H1 (cell line): ENCODE data around the gene GP1BB. TPM values are rescaled to one million over a fixed set of nuclear protein-coding genes. Genes with fewer than 3 reads are reported as not detected.

ENCODE experiments used
- CTCF ChIA-PET: fragments of 300-600 bp; sonication (Branson Sonifier 250); formaldehyde crosslinking; loops from one replicate; lab custom pipeline; 2021; ENCODE audit not compliant: partially characterized antibody; lab: Charles Lee
- POLR2A ChIA-PET: fragments of 300-600 bp; sonication (Branson Sonifier 250); formaldehyde crosslinking; loops from one replicate; lab custom pipeline; 2021; ENCODE audit warnings: inconsistent platforms; ENCODE audit not compliant: partially characterized antibody; lab: Charles Lee
- DNase-seq, 2 experiments: peaks; one replicate each; pipeline versions ENCODE4 v3.0.0 to v3.0.0-alpha.2; 2010 to 2022; ENCODE audit warnings: low spot score in 2 of 2, low read depth in 1 of 2, mixed read lengths in 1 of 2
- FAIRE-seq: peaks from 2 replicates; lab custom pipeline; 2011; peaks lifted over from hg19 to GRCh38; lab: Jason Lieb, UNC
- H2AFZ ChIP-seq: 2 replicates; pipeline ENCODE4 v1.8.1; 2012; ENCODE audit warnings: low read length, inconsistent platforms
- H2AK5ac ChIP-seq: 2 replicates; pipeline ENCODE4 v1.6.1; 2013; ENCODE audit warnings: low read depth, low read length
- H2BK120ac ChIP-seq: replicated peaks from 2 replicates; pipeline ENCODE3; 2013; ENCODE audit warnings: low read depth, low read length, inconsistent platforms
- H2BK12ac ChIP-seq: 2 replicates; pipeline ENCODE4 v1.6.1; 2013; ENCODE audit warnings: low read depth, low read length
- H2BK15ac ChIP-seq: 2 replicates; pipeline ENCODE4 v1.6.1; 2013; ENCODE audit warnings: low read length
- H2BK20ac ChIP-seq: 2 replicates; pipeline ENCODE4 v1.6.1; 2013; ENCODE audit warnings: low read length
- H2BK5ac ChIP-seq: 2 replicates; pipeline ENCODE4 v1.6.1; 2013; ENCODE audit warnings: low read depth, low read length
- H3K14ac ChIP-seq: 2 replicates; pipeline ENCODE4 v1.6.1; 2013; ENCODE audit warnings: inconsistent platforms; ENCODE audit not compliant: insufficient read length
- H3K18ac ChIP-seq: 2 replicates; pipeline ENCODE4 v1.6.1; 2013; ENCODE audit warnings: low read length; ENCODE audit errors: extremely low read depth
- H3K23ac ChIP-seq: 2 replicates; pipeline ENCODE4 v1.6.1; 2013; ENCODE audit warnings: inconsistent platforms; ENCODE audit not compliant: insufficient read length
- H3K23me2 ChIP-seq: 2 replicates; pipeline ENCODE4 v1.6.1; 2013; ENCODE audit warnings: low read depth, low read length
- H3K27ac ChIP-seq: 2 replicates; pipeline ENCODE4 v1.6.1; 2011; ENCODE audit warnings: low read depth, low read length, inconsistent platforms
- H3K27me3 ChIP-seq, 4 experiments: replicated peaks in 1 of 4; 1 replicate in 1 of 4; 2 replicates in 3 of 4; pipeline versions ENCODE4 v1.6.1 to v1.8.1; 2011 to 2013; ENCODE audit warnings: low read length in 3 of 4, mild to moderate bottlenecking in 3 of 4, inconsistent platforms in 2 of 4, mixed read lengths in 2 of 4, moderate library complexity in 1 of 4; ENCODE audit not compliant: control insufficient read depth in 3 of 4, insufficient read depth in 3 of 4; ENCODE audit errors: extremely low read depth in 1 of 4
- H3K36me3 ChIP-seq, 4 experiments: 2 replicates each; pipeline versions ENCODE4 v1.6.1 to v1.8.1; 2011 to 2013; ENCODE audit warnings: mild to moderate bottlenecking in 4 of 4, low read length in 3 of 4, moderate library complexity in 2 of 4, control low read depth in 1 of 4, inconsistent platforms in 1 of 4; ENCODE audit not compliant: insufficient read depth in 4 of 4, control insufficient read depth in 2 of 4
- H3K4ac ChIP-seq: replicated peaks from 2 replicates; pipeline ENCODE3; 2013; ENCODE audit warnings: low read length, low read depth, mixed read lengths, inconsistent platforms; ENCODE audit not compliant: insufficient read length
- H3K4me1 ChIP-seq, 4 experiments: replicated peaks in 1 of 4; 1 replicate in 1 of 4; 2 replicates in 3 of 4; pipeline versions ENCODE4 v1.6.1 to v1.8.1; 2011 to 2013; ENCODE audit warnings: low read length in 3 of 4, inconsistent platforms in 2 of 4, mixed read lengths in 1 of 4; ENCODE audit not compliant: insufficient read depth in 4 of 4, control insufficient read depth in 3 of 4
- H3K4me2 ChIP-seq, 2 experiments: 2 replicates each; pipeline versions ENCODE4 v1.6.1 to v1.8.1; 2011 to 2013; ENCODE audit warnings: low read depth in 2 of 2, low read length in 2 of 2, control low read depth in 1 of 2, inconsistent platforms in 1 of 2, mild to moderate bottlenecking in 1 of 2; ENCODE audit not compliant: insufficient read depth in 1 of 2
- H3K4me3 ChIP-seq, 4 experiments: fragments of 200-600, 300-600 bp in 1 of 4; sonication (generic), shearing (Covaris generic), sonication (Bioruptor Twin) in 1 of 4; 2 replicates each; pipeline versions ENCODE4 v1.5.1 to v1.8.1; 2011 to 2016; ENCODE audit warnings: low read length in 4 of 4, low read depth in 3 of 4, control low read depth in 2 of 4, inconsistent platforms in 2 of 4, mild to moderate bottlenecking in 2 of 4, mixed read lengths in 1 of 4, moderate library complexity in 1 of 4; ENCODE audit not compliant: insufficient read depth in 2 of 4; ENCODE audit errors: extremely low read depth in 1 of 4
- H3K56ac ChIP-seq: replicated peaks from 2 replicates; pipeline ENCODE3; 2013; ENCODE audit warnings: low read depth, mild to moderate bottlenecking, mixed read lengths, low read length, inconsistent platforms; ENCODE audit not compliant: insufficient read length
- H3K79me1 ChIP-seq: 2 replicates; pipeline ENCODE4 v1.6.1; 2013; ENCODE audit warnings: low read depth, low read length, control low read depth
- H3K79me2 ChIP-seq, 2 experiments: 2 replicates each; pipeline versions ENCODE4 v1.6.1 to v1.8.1; 2012 to 2013; ENCODE audit warnings: low read length in 2 of 2, mild to moderate bottlenecking in 2 of 2, inconsistent platforms in 1 of 2; ENCODE audit not compliant: insufficient read depth in 2 of 2, control insufficient read depth in 1 of 2
- H3K9ac ChIP-seq, 4 experiments: replicated peaks in 1 of 4; 1 replicate in 1 of 4; 2 replicates in 3 of 4; pipeline versions ENCODE4 v1.6.1 to v1.8.1; 2011 to 2013; ENCODE audit warnings: low read depth in 3 of 4, low read length in 3 of 4, control low read depth in 2 of 4, mild to moderate bottlenecking in 2 of 4, moderate library complexity in 2 of 4, inconsistent platforms in 1 of 4; ENCODE audit errors: extremely low read depth in 1 of 4
- H3K9me3 ChIP-seq, 2 experiments: 2 replicates each; pipeline versions ENCODE4 v1.6.1 to v1.8.1; 2012 to 2013; ENCODE audit warnings: mild to moderate bottlenecking in 2 of 2, moderate library complexity in 2 of 2, control low read depth in 1 of 2, inconsistent platforms in 1 of 2, low read depth in 1 of 2, low read length in 1 of 2, mixed read lengths in 1 of 2; ENCODE audit not compliant: insufficient read depth in 2 of 2
- H4K20me1 ChIP-seq, 2 experiments: replicated peaks in 1 of 2; 2 replicates each; pipeline versions ENCODE3 to v1.8.1; 2011 to 2013; ENCODE audit warnings: inconsistent platforms in 2 of 2, low read length in 2 of 2, mild to moderate bottlenecking in 1 of 2; ENCODE audit not compliant: insufficient read depth in 2 of 2, control insufficient read depth in 1 of 2
- H4K5ac ChIP-seq: 2 replicates; pipeline ENCODE4 v1.6.1; 2013; ENCODE audit warnings: low read length, low read depth, mixed read lengths, inconsistent platforms; ENCODE audit not compliant: insufficient read length
- H4K8ac ChIP-seq: 2 replicates; pipeline ENCODE4 v1.8.0; 2013; ENCODE audit warnings: mild to moderate bottlenecking, moderate library complexity, low read length, inconsistent platforms; ENCODE audit not compliant: insufficient read depth; ENCODE audit errors: extremely low read depth
- H4K91ac ChIP-seq: replicated peaks from 2 replicates; pipeline ENCODE3; 2013; ENCODE audit warnings: low read length, mixed read lengths, inconsistent platforms; ENCODE audit not compliant: insufficient read length
- BACH1 ChIP-seq: IDR thresholded peaks from 2 replicates; pipeline ENCODE4 v1.6.1; 2012; ENCODE audit warnings: low read length, improper control_type of control experiment
- BCL11A ChIP-seq, 2 experiments: IDR thresholded peaks; one replicate each; pipeline ENCODE4 v1.6.1; 2011; ENCODE audit warnings: low read depth in 2 of 2, low read length in 2 of 2, mild to moderate bottlenecking in 2 of 2
- CTCF ChIP-seq, 3 experiments: IDR thresholded peaks; 1 replicate in 2 of 3; 2 replicates in 1 of 3; pipeline versions ENCODE4 v1.5.1 to v1.6.1; 2011; ENCODE audit warnings: low read length in 3 of 3, mild to moderate bottlenecking in 3 of 3, inconsistent platforms in 2 of 3, low read depth in 1 of 3, moderate library complexity in 1 of 3; ENCODE audit not compliant: insufficient read depth in 1 of 3; ENCODE audit errors: control extremely low read depth in 1 of 3
- RNF2 ChIP-seq: fragments of 200-900, 300-1000 bp; sonication (generic); IDR thresholded peaks from 2 replicates; pipeline ENCODE4 v1.7.1; 2016; ENCODE audit warnings: borderline replicate concordance, low read depth, mild to moderate bottlenecking, antibody characterized with exemption, low read length; ENCODE audit not compliant: poor library complexity, severe bottlenecking; ENCODE audit errors: missing control alignments
- SAP30 ChIP-seq: fragments of 300-600 bp; sonication (generic); IDR thresholded peaks from 2 replicates; pipeline ENCODE4 v1.7.1; 2012; ENCODE audit warnings: low read length, moderate library complexity, mild to moderate bottlenecking, inconsistent platforms; ENCODE audit not compliant: insufficient read depth, insufficient replicate concordance
- TCF12 ChIP-seq: IDR thresholded peaks from 2 replicates; pipeline ENCODE4 v1.6.1; 2011; ENCODE audit warnings: low read depth, mild to moderate bottlenecking, low read length
- USF2 ChIP-seq: IDR thresholded peaks from 2 replicates; pipeline ENCODE4 v1.6.1; 2011; ENCODE audit warnings: low read length, improper control_type of control experiment
- WGBS, 2 experiments: shearing (Covaris generic) in 1 of 2; methylation state at CpG; one replicate each; pipeline versions ENCODE4 v1.1.6 to v1.1.7; 2013 to 2015; ENCODE audit warnings: low lambda C conversion rate in 2 of 2, mixed read lengths in 2 of 2, inconsistent platforms in 1 of 2, low coverage in 1 of 2, missing lambda C conversion rate in 1 of 2; ENCODE audit not compliant: insufficient replicate concordance in 2 of 2, insufficient coverage in 1 of 2, insufficient read length in 1 of 2; ENCODE audit errors: extremely low coverage in 1 of 2, missing lambda C conversion rate in 1 of 2; 5-methylcytosine and 5-hydroxymethylcytosine counted together
- polyA plus RNA-seq, 7 experiments: library from polyadenylated mRNA; depleted of rRNA in 3 of 7; stranded (reverse) in 5 of 7; unstranded in 2 of 7; fragments of >200 nt in 5 of 7; fragments of 200-250 nt in 2 of 7; gene quantifications; 1 replicate in 5 of 7; 2 replicates in 1 of 7; 4 replicates in 1 of 7; pipeline versions ENCODE4 v1.2.1 to v1.2.3, GENCODE V29; 2011 to 2013; ENCODE audit warnings: missing spikeins in 2 of 7, mixed read lengths in 2 of 7
- total RNA-seq: library from RNA; stranded (reverse); fragmentation: NEBNext Ultra II Directional; extraction: Animal tissue kit (Norgen Biotek cat#: 25700); gene quantifications from 2 replicates; pipeline ENCODE4 v1.2.1, GENCODE V29; 2021

GP1BB gene
- total and polyA plus RNA-seq, 2 of the 8 experiments (the other 6 are each of a cell fraction or from before 2014, with no cell fraction given): 0.36 TPM; not detected in 1

DNA sequence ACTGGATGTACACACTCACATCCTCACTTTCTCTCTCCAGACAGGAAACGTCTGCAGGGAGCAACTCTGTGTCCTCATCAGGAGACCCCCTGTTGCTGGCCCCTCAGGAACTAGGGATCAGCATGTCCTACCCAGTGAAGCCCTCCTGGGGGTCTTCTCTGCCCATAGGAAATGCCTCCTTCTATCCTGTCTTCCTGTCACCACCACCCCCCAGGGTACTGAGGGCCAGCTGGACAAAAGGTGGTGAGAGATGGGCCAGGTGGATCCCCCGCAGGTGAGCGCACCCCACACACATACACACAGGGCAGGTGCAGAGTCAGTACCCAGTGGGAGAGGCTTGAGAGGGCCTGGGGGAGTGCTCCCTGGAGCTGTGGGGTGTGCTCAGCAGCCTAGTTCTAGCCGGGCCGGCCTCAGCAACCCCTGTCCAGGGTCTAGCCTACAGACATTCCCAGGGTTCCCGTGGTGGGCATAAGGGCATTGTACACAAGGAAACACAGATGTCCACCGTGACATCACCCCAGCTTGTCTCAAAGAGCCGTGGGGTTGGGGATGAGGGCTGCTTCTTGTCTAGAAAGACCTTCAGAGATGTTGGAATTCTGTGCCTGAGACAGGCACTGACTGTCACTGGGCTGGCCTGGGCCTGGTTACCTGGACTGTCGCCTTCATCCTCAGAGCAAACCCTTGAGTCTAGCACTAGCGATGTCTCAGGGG is 9.2 kb downstream of the GP1BB start:
- no peak for FAIRE-seq
- H3K4me1 ChIP-seq: peaks cover 0 to 14% (median 5%) of the 10 kb centered on the region in 4 experiments; a peak in 5 of 7 replicates
- no peak overlapping the region for H3K4me2 ChIP-seq
- H2AK5ac ChIP-seq: no peak overlapping the region
- H3K36me3 ChIP-seq: no peaks in the 10 kb centered on the region
- peaks cover 0 to 10% of the 10 kb centered on the region in 2 experiments for H4K20me1 ChIP-seq
- no peak overlapping the region for H4K5ac ChIP-seq
- WGBS, 2 experiments: 89% methylated on average over 9 of the region's 10 CpGs; no CpG with 5 or more reads in 1 of the 2 experiments
- no peak overlapping the region for H3K56ac ChIP-seq
- no peaks in the 10 kb centered on the region for H3K9me3 ChIP-seq
- no peak for DNase-seq
- H2BK20ac ChIP-seq: no peak overlapping the region
- no peak overlapping the region for H3K4ac ChIP-seq
- ChIA-PET CTCF (interaction anchor here (0.6 to 7.0 kb wide), 14 partner anchors 9 to 222 kb away, joined by 3 to 168 read pairs (median 17); partner anchors contain the start of genes GNB1L, GP1BB and RTL10), POLR2A (interaction anchor here (1.4 kb wide), 1 partner anchor 24 kb away, joined by 3 read pairs; no protein-coding TSS in a partner anchor)
- H3K23ac ChIP-seq: no peak overlapping the region
- H3K14ac ChIP-seq: no peak overlapping the region
- 0 out of 2 replicates have a peak overlapping the region, but pooled peaks have one; percentile 65 for H4K8ac ChIP-seq
- no peak overlapping the region for H2AFZ ChIP-seq
- no peak overlapping the region for H3K18ac ChIP-seq
- no peaks in the 10 kb centered on the region for H3K23me2 ChIP-seq
- no peak overlapping the region for H3K9ac ChIP-seq
- H3K4me3 ChIP-seq: no peak overlapping the region
- H3K79me1 ChIP-seq: no peaks in the 10 kb centered on the region
- H4K91ac ChIP-seq: no peak overlapping the region
- no peak overlapping the region for H2BK5ac ChIP-seq
- H2BK15ac ChIP-seq: no peak overlapping the region
- H3K79me2 ChIP-seq: no peaks in the 10 kb centered on the region
- H3K27me3 ChIP-seq: peaks cover 7 to 28% (median 24%) of the 10 kb centered on the region in 4 experiments
- no peak overlapping the region for H2BK12ac ChIP-seq
- H2BK120ac ChIP-seq: no peak overlapping the region
- no peak overlapping the region for H3K27ac ChIP-seq
- TF ChIP-seq BACH1: no peak
- no peak for TF ChIP-seq BCL11A (IDR thresholded peaks at IDR 0.05; ENCODE audit: low read depth in 2 of 2, low read length in 2 of 2)
- no peak for TF ChIP-seq SAP30
- no peak for TF ChIP-seq USF2
- TF ChIP-seq CTCF (IDR thresholded peaks at IDR 0.05; ENCODE audit: control extremely low read depth in 1 of 3, insufficient read depth in 1 of 3, low read depth in 1 of 3, low read length in 3 of 3): no peak
- TF ChIP-seq TCF12: no peak
- no peak for TF ChIP-seq RNF2
